ENCODE results near the gene CAPN13. TPM values are rescaled to one million over a fixed set of nuclear protein-coding genes. Genes with fewer than 3 reads are reported as not detected.

The CAPN13 gene
- total RNA-seq, 1 experiment from 2014 or later, result not detected

DNA sequence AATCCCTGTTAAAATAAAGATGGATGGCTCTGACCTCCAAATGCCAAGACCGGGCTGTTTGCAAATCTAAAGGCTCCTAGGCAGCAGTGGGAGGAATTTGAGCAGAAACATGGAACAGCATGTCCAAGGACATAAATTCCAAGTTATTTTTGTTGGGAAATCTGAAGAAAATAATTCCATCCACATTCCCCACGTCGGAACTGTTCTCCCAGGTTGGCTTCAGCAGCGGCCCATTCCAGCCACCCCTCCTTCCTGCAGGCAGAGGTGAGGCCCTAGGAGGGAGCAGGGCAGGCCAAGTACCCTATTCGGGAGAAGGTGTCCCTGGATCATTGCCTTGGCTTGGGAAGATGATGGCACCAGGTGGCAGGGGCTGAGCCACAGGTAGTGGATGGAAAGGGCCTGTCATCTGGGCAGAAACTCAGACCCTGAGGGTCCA lies 117.1 kb downstream of the CAPN13 start:
- H3K9me3 ChIP-seq (ENCODE audit: control insufficient read depth, insufficient read depth, low read depth, low read length), result no peaks in the 10 kb centered on the region
- TF ChIP-seq CTCF (IDR thresholded peaks at IDR 0.05) (no peak), SIN3A (IDR thresholded peaks at IDR 0.05; ENCODE audit: borderline replicate concordance, insufficient read depth, low read depth, low read length) (no peak), REST (IDR thresholded peaks at IDR 0.05; ENCODE audit: insufficient read depth in 1 of 2, low read depth in 2 of 2, low read length in 1 of 2) (no peak)
- H3K27ac ChIP-seq (ENCODE audit: low read length), result no peak overlapping the region
- CTCF ChIA-PET, result no interaction called here
- POLR2A ChIA-PET, result no interaction called here
- H3K4me1 ChIP-seq (ENCODE audit: control insufficient read depth, insufficient read depth, low read length), result no peaks in the 10 kb centered on the region
- H3K27me3 ChIP-seq (ENCODE audit: control insufficient read depth, insufficient read depth, low read length), result no peaks in the 10 kb centered on the region
- H3K36me3 ChIP-seq (ENCODE audit: control insufficient read depth, insufficient read depth, low read length), result no peaks in the 10 kb centered on the region
- in situ Hi-C loops (cut with HindIII; ENCODE audit: low pct_unique_long_range_greater_than_20kb, low sequenced_read_pairs), result no loop called here
- no TSS peak for BruUV-seq (replicated peaks)
- no peak for DNase-seq (ENCODE audit: low read depth, low spot score)
- no peak for ATAC-seq
- no peak overlapping the region for H3K4me3 ChIP-seq (ENCODE audit: low read depth in 2 of 2, low read length in 2 of 2)
- intact Hi-C loops (cut with micrococcal nuclease; ENCODE audit: unreplicated experiment), result no loop called here

DNA sequence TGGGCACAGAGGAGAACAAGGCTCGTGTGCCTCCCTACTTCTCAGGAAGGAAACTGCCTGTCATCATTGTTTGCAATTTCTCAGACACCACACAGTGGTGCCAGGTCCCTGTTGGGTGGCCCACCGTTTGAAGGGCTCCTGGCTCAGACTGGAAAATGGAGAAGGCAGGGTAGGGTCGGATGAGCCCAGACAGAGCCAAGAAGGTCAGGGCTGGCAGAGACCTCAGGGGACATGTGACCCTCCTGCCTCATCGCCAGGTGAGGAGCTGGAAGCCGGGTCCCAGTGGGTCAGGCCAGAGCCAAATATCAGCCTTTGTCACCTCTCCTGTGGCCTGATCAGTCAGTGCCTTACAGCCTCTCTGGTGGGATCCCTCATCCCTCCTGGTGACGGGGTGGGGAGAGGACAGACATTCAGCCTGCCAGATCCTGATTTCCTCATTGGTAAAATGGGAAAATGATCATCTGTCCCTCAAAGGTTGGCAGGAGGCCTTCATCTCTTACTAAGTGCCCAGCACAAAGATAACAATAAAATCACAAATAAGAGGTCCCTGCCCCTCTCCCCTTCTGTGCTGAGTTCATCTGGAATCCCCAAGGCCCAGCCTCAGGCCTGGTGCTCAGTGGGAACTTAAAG lies 117.6 kb downstream of the CAPN13 start:
- H3K27ac ChIP-seq (ENCODE audit: low read length), result no peak overlapping the region
- no peaks in the 10 kb centered on the region for H3K27me3 ChIP-seq (ENCODE audit: control insufficient read depth, insufficient read depth, low read length)
- DNase-seq (ENCODE audit: low read depth, low spot score) (no peak), ATAC-seq (no peak)
- intact Hi-C loops (cut with micrococcal nuclease; ENCODE audit: unreplicated experiment) (no loop called here), in situ Hi-C loops (cut with HindIII; ENCODE audit: low pct_unique_long_range_greater_than_20kb, low sequenced_read_pairs) (no loop called here)
- POLR2A ChIA-PET, result no interaction called here
- no peaks in the 10 kb centered on the region for H3K36me3 ChIP-seq (ENCODE audit: control insufficient read depth, insufficient read depth, low read length)
- TF ChIP-seq TCF7L2 (IDR thresholded peaks at IDR 0.05; ENCODE audit: low read depth, low read length), result no peak
- no peak for TF ChIP-seq REST (IDR thresholded peaks at IDR 0.05; ENCODE audit: insufficient read depth in 1 of 2, low read depth in 2 of 2, low read length in 1 of 2)
- no peak for TF ChIP-seq CTCF (IDR thresholded peaks at IDR 0.05)
- TF ChIP-seq SIN3A (IDR thresholded peaks at IDR 0.05; ENCODE audit: borderline replicate concordance, insufficient read depth, low read depth, low read length), result no peak
- TF ChIP-seq POLR2AphosphoS5 (IDR thresholded peaks at IDR 0.05; ENCODE audit: low read depth, low read length), result no peak
- H3K4me3 ChIP-seq (ENCODE audit: low read depth in 2 of 2, low read length in 2 of 2), result no peak overlapping the region
- no peaks in the 10 kb centered on the region for H3K9me3 ChIP-seq (ENCODE audit: control insufficient read depth, insufficient read depth, low read depth, low read length)
- CTCF ChIA-PET, result interaction anchor here (1.3 kb wide), 1 partner anchor 525 kb away, joined by 4 read pairs; no protein-coding TSS in a partner anchor
- H3K4me1 ChIP-seq (ENCODE audit: control insufficient read depth, insufficient read depth, low read length), result no peaks in the 10 kb centered on the region
- BruUV-seq (replicated peaks), result no TSS peak
